Loucy (cell line): ENCODE results near the gene CBX8.

Experiments used
- EZH2phosphoT487 ChIP-seq: fragments of 200-600 bp; IDR thresholded peaks from 2 replicates; pipeline ENCODE4 v1.6.1; 2018; ENCODE audit warnings: antibody characterized with exemption, mild to moderate bottlenecking, moderate library complexity, borderline replicate concordance
- TF ChIP-seq, protein P1 (sequence below): fragments of 200-600 bp; sonication (generic); conservative IDR thresholded peaks from 2 replicates; pipeline ENCODE4 v1.5.1; 2014; ENCODE audit warnings: mild to moderate bottlenecking, antibody characterized with exemption, low read length

DNA sequence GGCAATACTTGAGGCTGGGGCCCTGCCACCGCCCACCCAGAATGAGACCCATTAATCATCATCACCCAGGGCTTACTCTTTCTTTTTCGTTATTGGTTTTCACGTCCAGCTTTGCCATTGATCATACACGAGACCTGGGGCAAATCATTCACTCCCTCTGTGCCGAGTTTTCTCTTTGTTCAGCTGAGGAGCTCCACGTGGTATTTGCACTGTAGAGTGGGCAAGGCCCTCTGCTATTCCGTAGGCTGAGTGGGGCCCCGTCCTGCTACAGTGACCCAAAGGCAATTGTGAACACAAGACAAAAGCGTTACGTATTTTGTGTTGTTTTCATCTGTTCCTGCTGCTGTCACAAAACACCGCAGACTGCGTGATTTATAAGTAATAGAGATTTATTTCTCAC is 42.5 kb downstream of the CBX8 start:
- TF ChIP-seq, protein P1, sequence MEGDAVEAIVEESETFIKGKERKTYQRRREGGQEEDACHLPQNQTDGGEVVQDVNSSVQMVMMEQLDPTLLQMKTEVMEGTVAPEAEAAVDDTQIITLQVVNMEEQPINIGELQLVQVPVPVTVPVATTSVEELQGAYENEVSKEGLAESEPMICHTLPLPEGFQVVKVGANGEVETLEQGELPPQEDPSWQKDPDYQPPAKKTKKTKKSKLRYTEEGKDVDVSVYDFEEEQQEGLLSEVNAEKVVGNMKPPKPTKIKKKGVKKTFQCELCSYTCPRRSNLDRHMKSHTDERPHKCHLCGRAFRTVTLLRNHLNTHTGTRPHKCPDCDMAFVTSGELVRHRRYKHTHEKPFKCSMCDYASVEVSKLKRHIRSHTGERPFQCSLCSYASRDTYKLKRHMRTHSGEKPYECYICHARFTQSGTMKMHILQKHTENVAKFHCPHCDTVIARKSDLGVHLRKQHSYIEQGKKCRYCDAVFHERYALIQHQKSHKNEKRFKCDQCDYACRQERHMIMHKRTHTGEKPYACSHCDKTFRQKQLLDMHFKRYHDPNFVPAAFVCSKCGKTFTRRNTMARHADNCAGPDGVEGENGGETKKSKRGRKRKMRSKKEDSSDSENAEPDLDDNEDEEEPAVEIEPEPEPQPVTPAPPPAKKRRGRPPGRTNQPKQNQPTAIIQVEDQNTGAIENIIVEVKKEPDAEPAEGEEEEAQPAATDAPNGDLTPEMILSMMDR = no peak
- no peak for TF ChIP-seq EZH2phosphoT487
